SK-N-SH treated with all-trans-retinoic acid at 6 μM for 48 hours (cell line): Measurements from ENCODE around the gene RFC1.

Experiments
- ATAC-seq: fragments of 200-7000 bp; cut with Tn5 transposase; 3 replicates; pipeline ENCODE4 v1.9.1; 2020; ENCODE audit warnings: mild to moderate bottlenecking, moderate library complexity
- ARNTL ChIP-seq: fragments of 450-650 bp; formaldehyde crosslinking; IDR thresholded peaks from 2 replicates; pipeline ENCODE4 v1.5.0; 2020; ENCODE audit warnings: low read depth, mild to moderate bottlenecking, moderate library complexity, borderline replicate concordance
- BACH2 ChIP-seq: fragments of 250-450 bp; sonication (Bioruptor Pico); IDR thresholded peaks from 2 replicates; pipeline ENCODE4 v1.9.0; 2021; ENCODE audit warnings: mild to moderate bottlenecking, borderline replicate concordance
- CREB5 ChIP-seq: fragments of 250-450 bp; sonication (Bioruptor Pico); IDR thresholded peaks from 2 replicates; pipeline ENCODE4 v1.5.1; 2020; ENCODE audit warnings: low read depth, mild to moderate bottlenecking, moderate library complexity
- CSDC2 ChIP-seq: fragments of 250-450 bp; sonication (Bioruptor Pico); IDR thresholded peaks from 2 replicates; pipeline ENCODE4 v1.5.0; 2020; ENCODE audit warnings: mild to moderate bottlenecking, moderate library complexity
- ESRRG ChIP-seq: fragments of 250-450 bp; sonication (Bioruptor Pico); IDR thresholded peaks from 2 replicates; pipeline ENCODE4 v1.6.1; 2021; ENCODE audit warnings: mild to moderate bottlenecking
- GLIS3 ChIP-seq: fragments of 250-450 bp; sonication (Bioruptor Pico); IDR thresholded peaks from 2 replicates; pipeline ENCODE4 v1.5.0; 2020; ENCODE audit warnings: mild to moderate bottlenecking, moderate library complexity
- ISL1 ChIP-seq: fragments of 250-450 bp; sonication (Bioruptor Pico); IDR thresholded peaks from 2 replicates; pipeline ENCODE4 v2.1.2; 2022; ENCODE audit warnings: mild to moderate bottlenecking, moderate library complexity
- OSR1 ChIP-seq: fragments of 250-450 bp; sonication (Bioruptor Pico); IDR thresholded peaks from 2 replicates; pipeline ENCODE4 v1.8.0; 2022; ENCODE audit warnings: moderate library complexity, mild to moderate bottlenecking, inconsistent platforms
- PATZ1 ChIP-seq: fragments of 250-450 bp; sonication (Bioruptor Pico); IDR thresholded peaks from 2 replicates; pipeline ENCODE4 v1.8.0; 2020; ENCODE audit warnings: mild to moderate bottlenecking, moderate library complexity, borderline replicate concordance
- POU6F1 ChIP-seq: fragments of 250-450 bp; sonication (Bioruptor Pico); IDR thresholded peaks from 2 replicates; pipeline ENCODE4 v1.8.0; 2021; ENCODE audit warnings: low read depth, mild to moderate bottlenecking, moderate library complexity, borderline replicate concordance
- PPARA ChIP-seq: fragments of 250-450 bp; sonication (Bioruptor Pico); IDR thresholded peaks from 2 replicates; pipeline ENCODE4 v1.5.0; 2020; ENCODE audit warnings: mild to moderate bottlenecking, borderline replicate concordance
- RARB ChIP-seq: fragments of 250-450 bp; sonication (Bioruptor Pico); IDR thresholded peaks from 2 replicates; pipeline ENCODE4 v1.8.0; 2021; ENCODE audit warnings: mild to moderate bottlenecking, moderate library complexity
- SNAI2 ChIP-seq: fragments of 250-450 bp; sonication (Bioruptor Pico); IDR thresholded peaks from 2 replicates; pipeline ENCODE4 v1.5.0; 2020; ENCODE audit warnings: mild to moderate bottlenecking, moderate library complexity
- TCF4 ChIP-seq: fragments of 250-450 bp; sonication (Bioruptor Pico); IDR thresholded peaks from 2 replicates; pipeline ENCODE4 v1.8.0; 2021; ENCODE audit warnings: mild to moderate bottlenecking, moderate library complexity, borderline replicate concordance
- ZFP3 ChIP-seq: fragments of 250-450 bp; sonication (Bioruptor Pico); IDR thresholded peaks from 2 replicates; pipeline ENCODE4 v1.5.0; 2020; ENCODE audit warnings: mild to moderate bottlenecking, moderate library complexity
- ZFP30 ChIP-seq: fragments of 450-650 bp; formaldehyde crosslinking; IDR thresholded peaks from 2 replicates; pipeline ENCODE4 v1.5.0; 2022; ENCODE audit warnings: mild to moderate bottlenecking, moderate library complexity
- ZNF565 ChIP-seq: fragments of 450-650 bp; formaldehyde crosslinking; conservative IDR thresholded peaks from 2 replicates; pipeline ENCODE4 v1.5.0; 2020; ENCODE audit warnings: low read depth, mild to moderate bottlenecking, moderate library complexity
- ZNF70 ChIP-seq: fragments of 450-650 bp; formaldehyde crosslinking; IDR thresholded peaks from 2 replicates; pipeline ENCODE4 v1.5.0; 2020; ENCODE audit warnings: mild to moderate bottlenecking, moderate library complexity
- ZNF8 ChIP-seq: fragments of 450-650 bp; formaldehyde crosslinking; IDR thresholded peaks from 2 replicates; pipeline ENCODE4 v1.5.0; 2020; ENCODE audit warnings: mild to moderate bottlenecking, moderate library complexity

The RFC1 gene

GRCh38 chr4:39330353-39330752 is 35.8 kb downstream of the RFC1 start:
- no peak for ATAC-seq
- TF ChIP-seq ZNF8 (CRISPR knock-in tag): no peak
- no peak for TF ChIP-seq ZFP3 (CRISPR knock-in tag)
- TF ChIP-seq BACH2: no peak
- TF ChIP-seq ZNF70 (CRISPR knock-in tag): no peak

GRCh38 chr4:39326468-39326977 is 39.6 kb downstream of the RFC1 start:
- TF ChIP-seq ISL1 (CRISPR knock-in tag) (no peak), RARB (no peak), CSDC2 (CRISPR knock-in tag) (no peak), TCF4 (CRISPR knock-in tag) (no peak), ARNTL (no peak), ZNF565 (CRISPR knock-in tag) (no peak), BACH2 (no peak), CREB5 (CRISPR knock-in tag) (no peak)
- ATAC-seq: no peak

- no peak for ATAC-seq
- TF ChIP-seq ARNTL (no peak), ZFP30 (no peak), ISL1 (CRISPR knock-in tag) (no peak), ZNF8 (CRISPR knock-in tag) (no peak), OSR1 (CRISPR knock-in tag) (no peak), GLIS3 (CRISPR knock-in tag) (no peak), ZFP3 (CRISPR knock-in tag) (no peak), ZNF70 (CRISPR knock-in tag) (no peak), PATZ1 (CRISPR knock-in tag) (no peak), ESRRG (CRISPR knock-in tag) (no peak), ZNF565 (CRISPR knock-in tag) (no peak)
These were observed 41.1 kb downstream of the RFC1 start for GRCh38 chr4:39324897-39325613.

- ATAC-seq: no peak
- TF ChIP-seq RARB (no peak), SNAI2 (CRISPR knock-in tag) (no peak), PPARA (CRISPR knock-in tag) (no peak), CREB5 (CRISPR knock-in tag) (no peak), ISL1 (CRISPR knock-in tag) (no peak), ZFP3 (CRISPR knock-in tag) (no peak), PATZ1 (CRISPR knock-in tag) (no peak), ZFP30 (no peak), POU6F1 (no peak), BACH2 (no peak), GLIS3 (CRISPR knock-in tag) (no peak), ZNF565 (CRISPR knock-in tag) (no peak)
- TF ChIP-seq, all 23 proteins: peak for 0
These were observed 41.7 kb downstream of the RFC1 start for GRCh38 chr4:39324446-39324845.
